DMS79 treated with DMSO at 0.1 percent for 48 hours (cell line): ENCODE data around the gene KIAA0319L.

Experiments used
- DNase-seq: peaks from one replicate; lab custom pipeline; 2025; lab: John Stamatoyannopoulos, UW

The KIAA0319L gene

GRCh38 chr1:35536556-35537162 is 20.5 kb downstream of the KIAA0319L start:
- DNase-seq = no peak

GRCh38 chr1:35535243-35535642 is 22.0 kb downstream of the KIAA0319L start:
- no peak for DNase-seq

GRCh38 chr1:35533586-35533985 is 23.6 kb downstream of the KIAA0319L start:
- no peak for DNase-seq

- DNase-seq = no peak
These were observed 24.5 kb downstream of the KIAA0319L start for GRCh38 chr1:35532497-35533223.

- DNase-seq = no peak
These were observed 25.8 kb downstream of the KIAA0319L start for GRCh38 chr1:35531368-35531767.

GRCh38 chr1:35530946-35531345 is 26.3 kb downstream of the KIAA0319L start:
- no peak for DNase-seq

- no peak for DNase-seq
These were observed 27.0 kb downstream of the KIAA0319L start for GRCh38 chr1:35530168-35530567.

- peak; percentile 14 for DNase-seq
These were observed 33.1 kb downstream of the KIAA0319L start for GRCh38 chr1:35524106-35524505.

- DNase-seq = no peak
These were observed 37.8 kb downstream of the KIAA0319L start for GRCh38 chr1:35519432-35519831.

GRCh38 chr1:35518183-35518582 is 39.0 kb downstream of the KIAA0319L start:
- DNase-seq = no peak

- DNase-seq = no peak
These were observed 45.9 kb downstream of the KIAA0319L start for GRCh38 chr1:35511305-35511704.

GRCh38 chr1:35509558-35509957 is 47.6 kb downstream of the KIAA0319L start:
- no peak for DNase-seq

- DNase-seq = no peak
These were observed 49.3 kb downstream of the KIAA0319L start for GRCh38 chr1:35507947-35508346.

GRCh38 chr1:35506960-35507912 is 50.0 kb downstream of the KIAA0319L start:
- peak; percentile 7 for DNase-seq

GRCh38 chr1:35505911-35506798 is 51.0 kb downstream of the KIAA0319L start:
- peak; percentile 84 for DNase-seq

GRCh38 chr1:35502242-35502641 is 55.0 kb downstream of the KIAA0319L start:
- DNase-seq = no peak

GRCh38 chr1:35500439-35500838 is 56.8 kb downstream of the KIAA0319L start:
- DNase-seq = no peak

- DNase-seq = peak; percentile 29
These were observed 57.5 kb downstream of the KIAA0319L start for GRCh38 chr1:35499652-35500176.

- no peak for DNase-seq
These were observed 58.0 kb downstream of the KIAA0319L start for GRCh38 chr1:35499231-35499630.

- DNase-seq = no peak
These were observed 59.6 kb downstream of the KIAA0319L start for GRCh38 chr1:35497571-35497970.

GRCh38 chr1:35490250-35490649 is 67.0 kb downstream of the KIAA0319L start:
- no peak for DNase-seq
